Mesenchymal stem cell (in vitro differentiated cells and primary cell): Measurements from ENCODE around the gene KLRC2.
"Not testable (repeated sequence)": the region's sequence is repeated elsewhere in the genome, so short reads cannot be mapped to it uniquely, and the experiment has no call there.

ENCODE experiments used
- DNase-seq: peaks from one replicate; pipeline ENCODE4 v3.0.0-alpha.2; 2013
- H2AFZ ChIP-seq: one replicate; pipeline ENCODE4 v1.6.1; 2013; ENCODE audit warnings: low read depth, mild to moderate bottlenecking, control low read depth, inconsistent platforms, low read length, moderate library complexity
- H2AK5ac ChIP-seq: 2 replicates; pipeline ENCODE4 v1.6.1; 2013; ENCODE audit warnings: low read length, moderate library complexity, mild to moderate bottlenecking, inconsistent platforms; ENCODE audit not compliant: severe bottlenecking
- H2BK120ac ChIP-seq: one replicate; pipeline ENCODE4 v1.6.1; 2013; ENCODE audit warnings: low read depth, mild to moderate bottlenecking, inconsistent platforms, low read length, moderate library complexity
- H2BK12ac ChIP-seq, 2 experiments: one replicate each; pipeline ENCODE4 v1.6.1; 2013; ENCODE audit warnings: inconsistent platforms in 2 of 2, low read length in 2 of 2, mild to moderate bottlenecking in 2 of 2, moderate library complexity in 2 of 2, control low read depth in 1 of 2
- H2BK15ac ChIP-seq: one replicate; pipeline ENCODE4 v1.6.1; 2013; ENCODE audit warnings: mild to moderate bottlenecking, low read depth, inconsistent platforms; ENCODE audit not compliant: poor library complexity, severe bottlenecking
- H2BK5ac ChIP-seq: 2 replicates; pipeline ENCODE4 v1.6.1; 2013; ENCODE audit warnings: low read depth, mild to moderate bottlenecking, low read length, control low read depth, inconsistent platforms; ENCODE audit not compliant: poor library complexity, severe bottlenecking
- H3K14ac ChIP-seq, 2 experiments: one replicate each; pipeline ENCODE4 v1.6.1; 2013; ENCODE audit warnings: inconsistent platforms in 2 of 2, low read length in 2 of 2, control low read depth in 1 of 2, mild to moderate bottlenecking in 1 of 2, moderate library complexity in 1 of 2
- H3K18ac ChIP-seq, 2 experiments: one replicate each; pipeline ENCODE4 v1.6.1; 2013; ENCODE audit warnings: inconsistent platforms in 2 of 2, low read length in 2 of 2, control low read depth in 1 of 2, low read depth in 1 of 2, mild to moderate bottlenecking in 1 of 2
- H3K23ac ChIP-seq, 2 experiments: one replicate each; pipeline ENCODE4 v1.6.1; 2013; ENCODE audit warnings: inconsistent platforms in 2 of 2, low read length in 2 of 2, mild to moderate bottlenecking in 2 of 2, moderate library complexity in 2 of 2, control low read depth in 1 of 2
- H3K27ac ChIP-seq: 2 replicates; pipeline ENCODE4 v1.5.1; 2013; ENCODE audit warnings: mild to moderate bottlenecking, moderate library complexity, low read length, control low read depth, inconsistent platforms; ENCODE audit not compliant: poor library complexity, severe bottlenecking
- H3K27me3 ChIP-seq, 2 experiments: 2 replicates each; pipeline versions ENCODE4 v1.6.1 to v1.7.0; 2013; ENCODE audit warnings: low read length in 2 of 2, mild to moderate bottlenecking in 2 of 2, moderate library complexity in 2 of 2, control low read depth in 1 of 2, inconsistent platforms in 1 of 2; ENCODE audit not compliant: control insufficient read depth in 1 of 2, insufficient read depth in 1 of 2
- H3K36me3 ChIP-seq, 2 experiments: 2 replicates each; pipeline versions ENCODE4 v1.6.1 to v1.7.0; 2013; ENCODE audit warnings: low read length in 2 of 2, control low read depth in 1 of 2, inconsistent platforms in 1 of 2, low read depth in 1 of 2, mild to moderate bottlenecking in 1 of 2; ENCODE audit not compliant: insufficient read depth in 2 of 2, control insufficient read depth in 1 of 2
- H3K4ac ChIP-seq, 2 experiments: one replicate each; pipeline ENCODE4 v1.6.1; 2013; ENCODE audit warnings: inconsistent platforms in 2 of 2, low read length in 2 of 2, mild to moderate bottlenecking in 2 of 2, moderate library complexity in 2 of 2, control low read depth in 1 of 2, low read depth in 1 of 2
- H3K4me1 ChIP-seq: 2 replicates; pipeline ENCODE4 v1.6.1; 2013; ENCODE audit warnings: low read depth, low read length, control low read depth; ENCODE audit not compliant: control insufficient read depth, insufficient read depth
- H3K4me2 ChIP-seq: 2 replicates; pipeline ENCODE4 v1.6.1; 2013; ENCODE audit warnings: low read length, mild to moderate bottlenecking, inconsistent platforms; ENCODE audit not compliant: poor library complexity, severe bottlenecking
- H3K4me3 ChIP-seq, 2 experiments: 2 replicates each; pipeline versions ENCODE4 v1.5.1 to v1.7.0; 2013; ENCODE audit warnings: low read length in 2 of 2, mild to moderate bottlenecking in 2 of 2, control low read depth in 1 of 2, low read depth in 1 of 2; ENCODE audit not compliant: insufficient read depth in 1 of 2
- H3K79me1 ChIP-seq: replicated peaks from 2 replicates; pipeline ENCODE4 v1.6.1; 2013; ENCODE audit warnings: mild to moderate bottlenecking, control low read depth, low read length, inconsistent platforms; ENCODE audit not compliant: poor library complexity, severe bottlenecking
- H3K9ac ChIP-seq: 2 replicates; pipeline ENCODE4 v1.7.0; 2013; ENCODE audit warnings: mild to moderate bottlenecking, low read length, moderate library complexity
- H3K9me3 ChIP-seq: 2 replicates; pipeline ENCODE4 v1.7.0; 2013; ENCODE audit warnings: mild to moderate bottlenecking, low read length; ENCODE audit not compliant: control insufficient read depth
- H4K8ac ChIP-seq: one replicate; pipeline ENCODE4 v1.6.1; 2013; ENCODE audit warnings: inconsistent platforms, mild to moderate bottlenecking, low read length, moderate library complexity
- H4K91ac ChIP-seq: one replicate; pipeline ENCODE4 v1.6.1; 2013; ENCODE audit warnings: mild to moderate bottlenecking, low read length, inconsistent platforms
- WGBS: methylation state at CpG from one replicate; pipeline ENCODE4 v1.1.7; 2013; ENCODE audit warnings: mixed read lengths; 5-methylcytosine and 5-hydroxymethylcytosine counted together

The KLRC2 gene

GRCh38 chr12:10387498-10387897 is 48.3 kb downstream of the KLRC2 start:
- not testable (repeated sequence) for H3K23ac ChIP-seq, H3K4me1 ChIP-seq, H3K9me3 ChIP-seq, H4K91ac ChIP-seq, H4K8ac ChIP-seq, H3K27me3 ChIP-seq, H3K9ac ChIP-seq, H2BK120ac ChIP-seq, H3K18ac ChIP-seq, H2BK5ac ChIP-seq, H3K4me3 ChIP-seq, H2BK12ac ChIP-seq, H3K36me3 ChIP-seq, H2AK5ac ChIP-seq, H3K4ac ChIP-seq, H2BK15ac ChIP-seq, H3K27ac ChIP-seq, H3K79me1 ChIP-seq, DNase-seq, H3K4me2 ChIP-seq, H3K14ac ChIP-seq, H2AFZ ChIP-seq
- over 99% methylated on average over 5 of the region's 6 CpGs for whole genome bisulfite sequencing

- Histone ChIP-seq H2AFZ (no peak overlapping the region), H2BK12ac (no peak overlapping the region), H4K8ac (no peak overlapping the region), H3K9ac (no peak overlapping the region), H2BK15ac (no peak overlapping the region), H3K4ac (no peak overlapping the region), H4K91ac (no peak overlapping the region), H3K36me3 (peaks cover 0 to 2% of the 10 kb centered on the region in 2 experiments), H3K4me3 (no peak overlapping the region), H2BK5ac (no peak overlapping the region), H3K79me1 (no peaks in the 10 kb centered on the region), H3K18ac (no peak overlapping the region), H3K27me3 (no peaks in the 10 kb centered on the region), H3K23ac (no peak overlapping the region), H2AK5ac (no peak overlapping the region), H3K27ac (no peak overlapping the region), H3K4me2 (no peak overlapping the region), H3K14ac (no peak overlapping the region), H3K4me1 (no peaks in the 10 kb centered on the region), H3K9me3 (peaks cover 7% of the 10 kb centered on the region), H2BK120ac (no peak overlapping the region)
- no peak for DNase-seq
- 100% methylated on average over 1 of the region's 1 CpG for WGBS
Measured at GRCh38 chr12:10386857-10387256, 49.0 kb downstream of the KLRC2 start.

DNA sequence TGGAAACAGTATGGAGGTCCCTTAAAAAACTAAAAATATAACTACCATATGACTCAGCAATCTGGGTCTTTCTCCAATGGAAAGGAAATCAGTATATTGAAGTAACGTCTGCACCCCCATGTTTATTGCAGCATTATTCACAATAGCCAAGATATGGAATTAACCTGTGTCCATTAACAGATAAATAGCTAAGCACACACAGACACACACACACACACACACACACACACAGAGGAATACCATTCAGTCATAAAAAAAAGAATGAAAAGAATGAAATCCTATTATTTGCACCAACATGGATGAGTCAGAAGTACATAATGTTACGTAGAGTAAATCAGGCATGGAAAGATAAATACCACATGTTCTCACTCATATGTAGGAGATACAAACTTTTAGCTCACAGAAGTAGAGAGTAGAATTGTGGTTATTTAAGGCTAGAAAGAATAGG is 50.6 kb downstream of the KLRC2 start:
- WGBS: 35% methylated on average over 1 of the region's 2 CpGs
- Histone ChIP-seq H3K14ac (no peak overlapping the region), H2BK120ac (no peak overlapping the region), H3K4me3 (no peak overlapping the region), H2AFZ (no peak overlapping the region), H3K4me2 (no peak overlapping the region), H3K18ac (no peak overlapping the region), H2BK5ac (no peak overlapping the region), H4K8ac (no peak overlapping the region), H4K91ac (no peak overlapping the region), H3K9me3 (peaks cover 7% of the 10 kb centered on the region), H3K79me1 (no peaks in the 10 kb centered on the region), H3K23ac (no peak overlapping the region), H2AK5ac (no peak overlapping the region), H3K4me1 (no peaks in the 10 kb centered on the region), H3K36me3 (peaks cover 0 to 12% of the 10 kb centered on the region in 2 experiments), H3K27ac (no peak overlapping the region), H3K4ac (no peak overlapping the region), H3K9ac (no peak overlapping the region), H2BK15ac (no peak overlapping the region), H2BK12ac (no peak overlapping the region), H3K27me3 (no peaks in the 10 kb centered on the region)
- peak; percentile 77 for DNase-seq

- H2BK120ac ChIP-seq: no peak overlapping the region
- no peak overlapping the region for H4K91ac ChIP-seq
- H4K8ac ChIP-seq: no peak overlapping the region
- 98% methylated on average over 3 of the region's 3 CpGs for WGBS
- H3K18ac ChIP-seq: no peak overlapping the region
- no peak overlapping the region for H3K4ac ChIP-seq
- no peak overlapping the region for H2AK5ac ChIP-seq
- H2BK5ac ChIP-seq: no peak overlapping the region
- no peak overlapping the region for H3K9ac ChIP-seq
- no peak overlapping the region for H3K27ac ChIP-seq
- no peak overlapping the region for H3K23ac ChIP-seq
- H2BK15ac ChIP-seq: no peak overlapping the region
- H3K4me3 ChIP-seq: no peak overlapping the region
- no peaks in the 10 kb centered on the region for H3K79me1 ChIP-seq
- DNase-seq: no peak
- no peaks in the 10 kb centered on the region for H3K27me3 ChIP-seq
- H3K36me3 ChIP-seq: peaks cover 0 to 12% of the 10 kb centered on the region in 2 experiments
- no peak overlapping the region for H3K4me2 ChIP-seq
- H3K14ac ChIP-seq: no peak overlapping the region
- no peak overlapping the region for H2AFZ ChIP-seq
- H2BK12ac ChIP-seq: no peak overlapping the region
- H3K4me1 ChIP-seq: no peaks in the 10 kb centered on the region
- H3K9me3 ChIP-seq: peaks cover 7% of the 10 kb centered on the region
Measured at GRCh38 chr12:10384191-10384590, 51.6 kb downstream of the KLRC2 start.
